ENCODE results near the gene ALDH3B1.

Gene ALDH3B1

GRCh38 chr11:68012044-68012842, 2.1 kb downstream of the ALDH3B1 start:
- H3K27ac ChIP-seq, result peak overlapping the region in 12 of 21 experiments; percentile 1 to 84 (median 37)
- H3K4me3 ChIP-seq, result no peak overlapping the region

- H3K4me3 ChIP-seq, result no peak overlapping the region
- H3K27ac ChIP-seq, result peak overlapping the region in 8 of 21 experiments; percentile 1 to 81 (median 54)
These were observed 2.9 kb downstream of the ALDH3B1 start for GRCh38 chr11:68012843-68013610.

- peak overlapping the region in 2 of 21 experiments; percentile 59 to 81 for H3K27ac ChIP-seq
- no peak overlapping the region for H3K4me3 ChIP-seq
These were observed 3.6 kb downstream of the ALDH3B1 start for GRCh38 chr11:68013611-68014156.

- H3K27ac ChIP-seq, result peak overlapping the region in 10 of 21 experiments; percentile 6 to 81 (median 60)
- no peak overlapping the region for H3K4me3 ChIP-seq
These were observed 4.2 kb downstream of the ALDH3B1 start for GRCh38 chr11:68014157-68014946.

GRCh38 chr11:68014947-68015447, 4.9 kb downstream of the ALDH3B1 start:
- no peak overlapping the region for H3K4me3 ChIP-seq
- peak overlapping the region in 7 of 21 experiments; percentile 6 to 69 (median 59) for H3K27ac ChIP-seq

DNA sequence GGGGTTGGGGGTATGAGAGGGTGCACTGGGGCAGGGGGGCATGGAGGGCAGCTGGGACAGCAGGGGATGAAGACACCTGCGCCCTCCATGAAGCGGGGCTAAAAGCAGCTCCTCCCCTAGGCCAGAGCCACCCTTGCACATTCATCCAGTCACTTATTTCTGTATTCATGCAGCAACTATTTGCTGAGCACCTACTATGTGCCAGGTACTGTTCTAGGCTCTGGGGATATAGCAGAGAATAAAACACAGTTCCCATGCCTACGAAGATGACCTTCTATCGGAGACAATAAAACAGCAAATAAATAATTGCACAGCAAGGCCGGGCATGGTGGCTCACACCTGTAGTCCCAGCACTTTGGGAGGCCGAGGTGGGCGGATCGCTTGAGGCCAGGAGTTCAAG, 5.3 kb downstream of the ALDH3B1 start:
- Histone ChIP-seq H3K27ac (no peak overlapping the region), H3K4me3 (no peak overlapping the region)

DNA sequence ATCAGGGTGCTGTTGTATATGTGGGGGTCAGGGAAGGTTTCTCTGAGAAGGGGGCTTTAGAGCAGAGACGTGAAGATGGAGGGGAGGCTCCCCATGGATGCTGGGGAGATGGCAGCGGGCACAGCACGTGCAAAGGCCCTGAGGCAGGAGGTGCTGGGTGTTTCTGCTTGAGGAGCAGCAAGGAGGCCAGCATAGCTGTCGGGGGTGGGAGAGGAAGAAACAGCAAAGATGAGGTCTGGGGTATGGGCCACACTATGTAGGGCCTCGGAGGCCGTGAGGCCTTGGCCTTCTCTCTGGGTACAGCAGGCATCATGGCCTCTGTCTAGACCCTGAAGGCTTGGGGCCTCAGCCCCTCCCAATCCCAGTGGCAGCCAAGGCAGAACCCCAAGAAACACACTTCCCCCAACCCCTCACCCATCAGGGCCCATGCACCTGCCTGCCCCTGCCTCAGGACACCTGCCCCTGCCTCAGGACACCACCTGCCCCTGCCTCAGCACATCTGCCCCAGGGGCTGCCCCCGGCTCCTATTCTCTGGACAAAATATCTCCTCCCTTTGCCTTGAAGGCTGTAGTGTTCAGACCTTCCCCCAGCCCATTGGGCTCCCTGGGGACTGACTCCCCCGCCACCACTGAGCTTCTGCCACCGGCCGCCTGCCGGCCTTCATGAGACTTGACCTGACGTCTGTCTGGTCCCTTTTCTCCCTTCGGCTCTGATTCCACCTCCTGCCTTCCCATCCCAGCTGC, 6.2 kb downstream of the ALDH3B1 start:
- no peak overlapping the region for H3K4me3 ChIP-seq
- H3K27ac ChIP-seq, result peak overlapping the region in 1 of 21 experiments; percentile 18

DNA sequence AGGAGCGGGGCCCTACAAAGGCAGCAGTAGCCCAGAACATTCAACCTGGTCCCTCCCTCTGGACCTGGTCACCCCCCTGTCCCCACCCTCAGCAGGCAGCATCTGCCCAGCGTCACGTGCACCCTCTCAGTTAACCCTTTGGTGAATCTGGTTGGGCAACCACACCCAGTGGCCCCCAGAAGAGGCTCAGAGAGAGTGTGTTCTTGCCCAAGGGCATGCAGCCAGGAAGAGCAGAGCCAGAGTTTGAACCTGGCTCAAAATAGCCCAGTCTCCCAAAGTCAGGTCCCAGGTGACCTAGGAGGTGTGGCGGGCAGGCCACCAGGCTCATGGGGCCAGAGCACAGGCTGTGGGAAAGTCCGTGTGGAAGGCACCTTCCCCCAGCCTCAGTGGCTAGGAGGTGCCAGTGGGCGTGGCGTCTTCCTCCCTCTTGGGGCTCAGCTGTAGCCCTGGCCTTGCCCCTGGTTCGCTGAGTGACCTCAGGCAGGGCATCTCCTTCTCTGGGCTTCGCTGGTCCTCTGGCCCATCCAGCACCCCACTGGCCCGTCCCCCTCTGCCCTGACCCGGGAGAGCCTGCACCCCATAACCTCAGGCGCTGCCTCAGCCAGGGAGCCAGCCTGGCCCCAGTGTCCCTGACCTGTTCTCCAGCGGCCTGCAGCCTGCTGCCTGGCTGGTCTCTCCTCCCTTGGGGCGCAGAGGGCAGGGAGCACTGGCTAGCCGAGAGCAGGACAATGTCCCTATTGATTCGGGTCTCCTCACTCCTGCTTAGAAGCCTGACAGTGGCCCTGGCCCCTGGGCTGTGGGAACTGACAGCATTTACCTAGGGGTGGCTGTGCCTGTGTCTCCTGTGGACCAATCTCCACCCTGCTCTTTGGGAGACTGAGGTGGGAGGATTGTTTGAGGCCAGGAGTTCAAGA, 7.0 kb downstream of the ALDH3B1 start:
- H3K4me3 ChIP-seq, result no peak overlapping the region
- H3K27ac ChIP-seq, result peak overlapping the region in 1 of 21 experiments; percentile 18

DNA sequence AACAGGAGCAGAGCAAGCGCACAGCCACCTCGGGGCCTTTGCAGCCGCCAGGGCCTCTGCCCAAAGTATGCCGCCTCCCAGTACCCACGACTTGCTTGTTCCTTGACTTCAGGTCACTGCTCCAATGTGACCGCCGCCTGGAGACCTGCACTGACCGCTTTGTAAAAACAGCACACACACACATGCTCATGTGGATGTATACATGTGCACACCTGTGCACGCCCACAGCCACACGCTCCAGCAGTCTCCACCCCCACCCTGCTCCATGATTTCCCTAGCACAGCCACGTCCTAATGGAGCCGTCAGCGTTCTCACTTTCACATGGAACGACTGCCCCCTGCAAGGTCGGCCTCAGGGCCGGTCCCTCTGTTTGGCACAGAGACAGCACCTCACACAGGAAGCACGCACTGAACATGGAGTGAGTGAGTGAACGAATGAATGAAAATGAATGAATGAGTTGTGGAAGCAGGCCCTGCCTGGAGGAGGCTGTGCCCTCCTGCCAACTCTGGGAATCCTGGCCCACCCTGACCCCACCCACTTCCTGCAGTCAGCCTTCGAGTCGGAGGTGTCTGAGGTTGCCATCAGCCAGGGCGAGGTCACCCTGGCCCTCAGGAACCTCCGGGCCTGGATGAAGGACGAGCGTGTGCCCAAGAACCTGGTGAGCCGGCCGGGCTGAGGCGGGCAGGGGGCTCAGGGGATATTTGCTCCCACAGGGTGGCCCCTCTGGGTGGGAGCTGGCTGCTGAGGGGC, 8.0 kb downstream of the ALDH3B1 start:
- no peak overlapping the region for H3K27ac ChIP-seq

GRCh38 chr11:68018730-68019190, 8.6 kb downstream of the ALDH3B1 start:
- Histone ChIP-seq H3K27ac (no peak overlapping the region), H3K4me3 (no peak overlapping the region)

More for the DNA sequence above, 8.0 kb downstream of the ALDH3B1 start:
- no peak overlapping the region for H3K4me3 ChIP-seq

- Histone ChIP-seq H3K27ac (no peak overlapping the region), H3K4me3 (no peak overlapping the region)
These were observed 9.4 kb downstream of the ALDH3B1 start for GRCh38 chr11:68019486-68019885.

GRCh38 chr11:68020575-68020974, 10.4 kb downstream of the ALDH3B1 start:
- Histone ChIP-seq H3K27ac (peak overlapping the region in 1 of 21 experiments; percentile 19), H3K4me3 (no peak overlapping the region)

- Histone ChIP-seq H3K27ac (no peak overlapping the region), H3K4me3 (no peak overlapping the region)
These were observed 11.2 kb downstream of the ALDH3B1 start for GRCh38 chr11:68021167-68021787.

DNA sequence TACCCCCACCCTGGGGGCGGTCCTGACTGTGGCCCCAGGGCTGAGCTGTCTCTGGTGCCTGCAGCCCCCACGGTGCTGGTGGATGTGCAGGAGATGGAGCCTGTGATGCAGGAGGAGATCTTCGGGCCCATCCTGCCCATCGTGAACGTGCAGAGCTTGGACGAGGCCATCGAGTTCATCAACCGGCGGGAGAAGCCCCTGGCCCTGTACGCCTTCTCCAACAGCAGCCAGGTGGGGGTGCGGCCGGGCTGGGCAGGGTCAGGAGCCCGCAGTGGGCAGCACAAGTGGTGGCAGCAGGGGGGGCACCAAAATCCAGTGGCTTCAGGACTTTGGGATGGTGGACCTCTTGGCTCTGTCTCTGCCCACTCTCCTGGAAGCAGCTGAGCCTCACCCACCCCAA, 12.4 kb downstream of the ALDH3B1 start:
- no peak overlapping the region for H3K27ac ChIP-seq
- no peak overlapping the region for H3K4me3 ChIP-seq

- no peak overlapping the region for H3K27ac ChIP-seq
- no peak overlapping the region for H3K4me3 ChIP-seq
These were observed 14.4 kb downstream of the ALDH3B1 start for GRCh38 chr11:68024508-68024907.

DNA sequence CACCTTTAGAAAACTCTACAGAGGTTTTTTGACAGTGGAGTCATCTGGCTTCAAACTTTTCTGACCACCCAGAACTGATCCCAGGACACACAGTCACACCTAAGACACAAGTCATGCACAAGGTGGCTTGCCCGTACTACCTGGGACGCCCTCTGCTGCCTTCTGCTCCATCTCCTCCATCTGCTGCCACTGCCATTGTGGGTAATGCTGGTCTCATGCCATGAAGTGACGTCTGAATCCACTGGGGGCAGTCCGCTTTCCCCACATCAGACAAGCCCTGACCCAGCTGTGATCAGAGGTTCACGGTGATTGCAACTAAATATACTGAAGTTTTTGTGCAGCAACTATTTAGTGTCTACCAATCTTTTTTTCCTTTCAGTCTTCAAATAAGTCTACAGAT, 14.9 kb downstream of the ALDH3B1 start:
- Histone ChIP-seq H3K27ac (no peak overlapping the region), H3K4me3 (no peak overlapping the region)

Measured in skin epidermis (tissue), 12 donors.